HT1080 (cell line): Measurements from ENCODE around the gene CAD. TPM values are rescaled to one million over a fixed set of nuclear protein-coding genes. Genes with fewer than 3 reads are reported as not detected.

Experiments used
- DNase-seq: peaks from one replicate; pipeline ENCODE4 v3.0.0-alpha.2; 2015; ENCODE audit warnings: low read depth
- total RNA-seq: library from RNA; depleted of rRNA; stranded (reverse); fragments of >200 nt; shearing (Covaris generic); gene quantifications from 2 replicates; pipeline ENCODE4 v1.2.3, GENCODE V29; 2014

CAD gene
- total RNA-seq, 1 experiment from 2014 or later: 52.9 TPM

DNA sequence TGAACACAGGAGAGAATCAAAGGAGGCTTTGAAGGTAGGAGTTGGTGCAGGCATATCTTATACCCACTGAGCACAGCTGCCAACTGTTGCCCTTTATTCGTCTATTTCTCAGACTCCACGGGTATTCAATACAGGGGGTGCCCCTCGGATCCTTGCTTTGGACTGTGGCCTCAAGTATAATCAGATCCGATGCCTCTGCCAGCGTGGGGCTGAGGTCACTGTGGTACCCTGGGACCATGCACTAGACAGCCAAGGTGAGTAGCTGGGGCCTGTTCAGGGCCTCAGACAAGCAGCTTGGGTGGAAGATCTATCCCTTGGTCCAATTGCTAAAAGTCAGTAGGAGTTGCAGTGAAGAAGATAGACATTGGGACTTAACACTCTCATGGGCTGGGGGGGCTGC lies 5.2 kb downstream of the CAD start:
- DNase-seq: no peak

DNA sequence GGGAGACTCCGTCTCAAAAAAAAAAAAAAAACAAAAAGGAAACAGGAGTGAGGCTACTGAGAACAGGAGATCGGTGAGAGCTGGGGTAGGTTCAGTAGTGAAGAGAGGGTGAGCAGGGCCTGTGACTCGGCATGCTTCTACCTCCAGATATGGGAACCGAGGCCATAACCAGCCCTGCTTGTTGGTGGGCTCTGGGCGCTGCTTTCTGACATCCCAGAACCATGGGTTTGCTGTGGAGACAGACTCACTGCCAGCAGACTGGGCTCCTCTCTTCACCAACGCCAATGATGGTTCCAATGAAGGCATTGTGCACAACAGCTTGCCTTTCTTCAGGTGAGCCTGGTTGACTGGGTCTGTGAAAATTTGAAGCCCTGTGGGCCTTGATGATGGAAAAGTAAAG lies 6.2 kb downstream of the CAD start:
- DNase-seq: no peak

DNA sequence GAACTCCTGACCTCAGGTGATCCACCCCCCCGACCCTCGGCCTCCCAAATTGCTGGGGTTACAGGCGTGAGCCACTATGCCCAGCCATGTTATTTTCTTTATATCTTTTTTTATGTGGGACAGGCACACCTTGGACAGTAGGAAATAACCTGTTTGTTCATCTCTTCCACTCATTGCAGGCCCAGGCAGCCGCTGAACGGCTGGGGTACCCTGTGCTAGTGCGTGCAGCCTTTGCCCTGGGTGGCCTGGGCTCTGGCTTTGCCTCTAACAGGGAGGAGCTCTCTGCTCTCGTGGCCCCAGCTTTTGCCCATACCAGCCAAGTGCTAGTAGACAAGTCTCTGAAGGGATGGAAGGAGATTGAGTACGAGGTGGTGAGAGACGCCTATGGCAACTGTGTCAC lies 8.4 kb downstream of the CAD start:
- DNase-seq: no peak

DNA sequence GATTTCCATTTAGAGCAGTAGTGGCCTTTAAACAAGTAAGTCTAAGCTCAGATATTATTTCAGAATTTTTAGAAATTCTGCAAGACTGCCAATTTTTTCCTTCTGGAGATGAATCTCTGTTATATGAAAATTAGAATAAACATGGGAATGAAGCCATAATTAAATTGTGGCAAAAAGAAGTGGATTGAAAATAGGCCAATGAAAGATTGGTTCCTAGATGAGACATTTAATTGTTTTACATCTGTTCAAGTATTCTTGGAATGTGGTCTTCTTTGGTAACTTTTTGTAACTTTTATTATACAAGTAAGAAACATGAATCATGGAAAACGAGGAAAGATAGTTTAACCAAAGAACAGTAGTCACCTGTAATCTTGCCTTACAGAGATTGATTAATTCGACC lies 10.3 kb downstream of the CAD start:
- no peak for DNase-seq

DNA sequence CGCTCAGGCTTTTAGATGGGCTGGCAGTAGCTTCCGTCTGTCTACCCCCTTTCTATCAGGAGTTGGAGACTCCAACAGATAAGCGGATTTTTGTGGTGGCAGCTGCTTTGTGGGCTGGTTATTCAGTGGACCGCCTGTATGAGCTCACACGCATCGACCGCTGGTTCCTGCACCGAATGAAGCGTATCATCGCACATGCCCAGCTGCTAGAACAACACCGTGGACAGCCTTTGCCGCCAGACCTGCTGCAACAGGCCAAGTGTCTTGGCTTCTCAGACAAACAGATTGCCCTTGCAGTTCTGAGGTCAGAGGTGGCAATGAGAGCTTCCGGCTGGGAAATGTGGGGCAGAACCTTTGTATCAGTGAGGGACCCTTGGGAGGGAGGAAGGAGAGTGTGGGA lies 14.8 kb downstream of the CAD start:
- DNase-seq: no peak

DNA sequence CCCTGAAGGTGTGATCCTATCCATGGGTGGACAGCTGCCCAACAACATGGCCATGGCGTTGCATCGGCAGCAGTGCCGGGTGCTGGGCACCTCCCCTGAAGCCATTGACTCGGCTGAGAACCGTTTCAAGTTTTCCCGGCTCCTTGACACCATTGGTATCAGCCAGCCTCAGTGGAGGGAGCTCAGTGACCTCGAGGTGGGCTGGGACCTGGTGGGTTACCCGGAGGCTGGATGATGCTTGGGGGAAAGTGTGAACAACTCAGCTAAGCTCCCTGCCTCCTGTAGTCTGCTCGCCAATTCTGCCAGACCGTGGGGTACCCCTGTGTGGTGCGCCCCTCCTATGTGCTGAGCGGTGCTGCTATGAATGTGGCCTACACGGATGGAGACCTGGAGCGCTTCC lies 16.2 kb downstream of the CAD start:
- DNase-seq: no peak

DNA sequence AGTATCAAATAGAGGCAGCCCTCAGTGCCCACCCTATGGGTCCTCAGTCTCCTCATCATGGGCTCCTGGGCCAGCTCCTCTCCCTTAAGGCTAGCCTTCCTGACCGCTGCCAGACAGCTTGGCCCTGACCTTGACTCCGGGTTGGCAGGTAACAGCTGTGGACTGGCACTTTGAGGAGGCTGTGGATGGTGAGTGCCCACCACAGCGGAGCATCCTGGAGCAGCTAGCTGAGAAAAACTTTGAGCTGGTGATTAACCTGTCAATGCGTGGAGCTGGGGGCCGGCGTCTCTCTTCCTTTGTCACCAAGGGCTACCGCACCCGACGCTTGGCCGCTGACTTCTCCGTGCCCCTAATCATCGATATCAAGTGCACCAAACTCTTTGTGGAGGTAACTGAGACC lies 19.0 kb downstream of the CAD start:
- no peak for DNase-seq

DNA sequence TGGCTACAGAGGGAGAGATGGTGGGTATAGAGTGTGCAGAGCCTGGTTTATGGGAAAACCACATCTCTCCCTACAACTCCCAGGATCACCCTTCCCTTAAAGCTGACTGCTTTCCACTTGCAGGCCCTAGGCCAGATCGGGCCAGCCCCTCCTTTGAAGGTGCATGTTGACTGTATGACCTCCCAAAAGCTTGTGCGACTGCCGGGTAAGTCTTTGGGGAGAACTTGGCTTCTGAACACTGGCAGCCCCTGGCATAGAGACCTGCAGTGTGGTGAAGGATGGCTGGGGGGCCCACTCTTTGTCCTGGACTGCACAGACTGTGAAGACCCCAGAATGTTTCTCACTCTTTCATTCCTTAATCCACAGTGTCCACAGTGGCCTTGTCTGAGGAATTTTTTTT lies 19.5 kb downstream of the CAD start:
- no peak for DNase-seq

DNA sequence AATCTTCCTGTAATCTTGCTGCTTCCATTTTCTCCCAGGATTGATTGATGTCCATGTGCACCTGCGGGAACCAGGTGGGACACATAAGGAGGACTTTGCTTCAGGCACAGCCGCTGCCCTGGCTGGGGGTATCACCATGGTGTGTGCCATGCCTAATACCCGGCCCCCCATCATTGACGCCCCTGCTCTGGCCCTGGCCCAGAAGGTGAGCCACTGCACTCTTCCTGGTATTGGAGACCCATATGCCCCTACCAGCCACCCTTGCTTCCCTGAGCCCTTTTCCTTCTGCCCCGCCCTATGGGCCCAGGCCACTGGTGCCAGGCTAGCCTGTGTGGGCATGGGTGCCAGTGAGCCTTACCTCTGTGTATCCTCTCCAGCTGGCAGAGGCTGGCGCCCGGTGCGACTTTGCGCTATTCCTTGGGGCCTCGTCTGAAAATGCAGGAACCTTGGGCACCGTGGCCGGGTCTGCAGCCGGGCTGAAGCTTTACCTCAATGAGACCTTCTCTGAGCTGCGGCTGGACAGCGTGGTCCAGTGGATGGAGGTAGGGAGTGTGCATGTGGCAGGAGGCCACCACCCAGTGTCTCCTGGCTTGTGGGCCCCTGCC lies 20.3 kb downstream of the CAD start:
- DNase-seq: no peak

DNA sequence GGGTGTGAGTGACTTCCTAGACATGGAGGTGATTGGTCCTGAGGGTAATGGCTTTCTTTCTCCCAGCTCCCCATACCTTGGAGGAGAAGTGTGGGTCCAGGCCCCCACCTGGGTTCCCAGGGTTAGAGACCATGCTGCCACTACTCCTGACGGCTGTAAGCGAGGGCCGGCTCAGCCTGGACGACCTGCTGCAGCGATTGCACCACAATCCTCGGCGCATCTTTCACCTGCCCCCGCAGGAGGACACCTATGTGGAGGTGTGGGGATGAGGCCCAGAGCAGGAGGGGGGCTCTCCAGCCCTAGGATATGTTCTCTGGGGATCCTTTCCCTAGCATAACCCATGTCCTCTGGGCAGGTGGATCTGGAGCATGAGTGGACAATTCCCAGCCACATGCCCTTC lies 21.8 kb downstream of the CAD start:
- no peak for DNase-seq

DNA sequence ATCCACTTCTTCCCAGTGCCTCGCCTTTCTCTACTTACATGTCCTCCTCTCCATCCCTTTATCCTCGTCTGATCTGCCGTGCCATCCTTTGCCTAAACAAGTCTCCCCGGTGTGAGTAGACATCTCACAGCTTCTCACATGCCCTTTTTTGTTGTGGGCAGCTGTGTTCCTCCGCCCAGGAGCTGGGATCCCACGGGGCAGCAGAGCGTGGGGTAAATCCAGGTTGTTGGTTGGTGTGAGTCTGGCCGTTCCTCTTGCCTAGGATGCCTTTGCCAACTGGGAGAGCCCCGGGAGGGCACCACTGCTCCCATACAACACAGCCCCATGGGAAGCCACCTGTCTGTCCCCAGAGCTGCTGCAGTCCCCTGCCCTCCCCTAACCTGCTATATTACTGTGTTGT lies 23.2 kb downstream of the CAD start:
- no peak for DNase-seq

DNA sequence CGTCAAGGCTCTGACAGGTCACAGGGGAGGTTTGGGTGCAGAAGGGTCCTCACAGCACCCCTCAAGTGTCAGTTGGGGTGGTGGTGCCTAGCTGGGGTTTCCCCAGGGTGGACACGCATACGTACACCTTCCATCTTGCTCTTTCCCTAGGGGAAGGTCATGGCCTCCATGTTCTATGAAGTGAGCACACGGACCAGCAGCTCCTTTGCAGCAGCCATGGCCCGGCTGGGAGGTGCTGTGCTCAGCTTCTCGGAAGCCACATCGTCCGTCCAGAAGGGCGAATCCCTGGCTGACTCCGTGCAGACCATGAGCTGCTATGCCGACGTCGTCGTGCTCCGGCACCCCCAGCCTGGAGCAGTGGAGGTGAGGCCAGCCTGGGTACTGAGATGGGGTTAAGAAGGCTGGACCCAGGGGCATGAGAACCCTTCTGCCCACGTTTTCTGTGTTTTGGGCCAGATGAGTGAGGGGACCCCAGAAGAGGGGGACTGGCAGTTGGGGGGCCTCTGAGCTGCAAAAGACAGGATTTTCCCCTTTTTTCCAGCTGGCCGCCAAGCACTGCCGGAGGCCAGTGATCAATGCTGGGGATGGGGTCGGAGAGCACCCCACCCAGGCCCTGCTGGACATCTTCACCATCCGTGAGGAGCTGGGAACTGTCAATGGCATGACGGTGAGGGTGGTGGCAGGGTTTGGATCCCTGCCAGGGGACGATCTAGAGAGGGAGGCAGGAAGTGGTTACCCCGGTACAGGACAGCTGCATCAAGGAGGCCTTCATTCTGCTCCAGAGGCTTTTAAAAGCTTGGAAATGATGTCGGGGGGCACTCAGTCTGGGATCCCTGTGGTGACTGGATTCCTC lies 24.8 kb downstream of the CAD start:
- no peak for DNase-seq

DNA sequence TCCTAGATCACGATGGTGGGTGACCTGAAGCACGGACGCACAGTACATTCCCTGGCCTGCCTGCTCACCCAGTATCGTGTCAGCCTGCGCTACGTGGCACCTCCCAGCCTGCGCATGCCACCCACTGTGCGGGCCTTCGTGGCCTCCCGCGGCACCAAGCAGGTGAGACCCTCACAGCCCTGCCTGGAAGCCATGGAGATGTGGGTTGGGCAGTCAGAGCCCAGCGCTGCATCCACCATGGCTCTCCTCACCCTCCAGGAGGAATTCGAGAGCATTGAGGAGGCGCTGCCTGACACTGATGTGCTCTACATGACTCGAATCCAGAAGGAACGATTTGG lies 25.4 kb downstream of the CAD start:
- DNase-seq: no peak

DNA sequence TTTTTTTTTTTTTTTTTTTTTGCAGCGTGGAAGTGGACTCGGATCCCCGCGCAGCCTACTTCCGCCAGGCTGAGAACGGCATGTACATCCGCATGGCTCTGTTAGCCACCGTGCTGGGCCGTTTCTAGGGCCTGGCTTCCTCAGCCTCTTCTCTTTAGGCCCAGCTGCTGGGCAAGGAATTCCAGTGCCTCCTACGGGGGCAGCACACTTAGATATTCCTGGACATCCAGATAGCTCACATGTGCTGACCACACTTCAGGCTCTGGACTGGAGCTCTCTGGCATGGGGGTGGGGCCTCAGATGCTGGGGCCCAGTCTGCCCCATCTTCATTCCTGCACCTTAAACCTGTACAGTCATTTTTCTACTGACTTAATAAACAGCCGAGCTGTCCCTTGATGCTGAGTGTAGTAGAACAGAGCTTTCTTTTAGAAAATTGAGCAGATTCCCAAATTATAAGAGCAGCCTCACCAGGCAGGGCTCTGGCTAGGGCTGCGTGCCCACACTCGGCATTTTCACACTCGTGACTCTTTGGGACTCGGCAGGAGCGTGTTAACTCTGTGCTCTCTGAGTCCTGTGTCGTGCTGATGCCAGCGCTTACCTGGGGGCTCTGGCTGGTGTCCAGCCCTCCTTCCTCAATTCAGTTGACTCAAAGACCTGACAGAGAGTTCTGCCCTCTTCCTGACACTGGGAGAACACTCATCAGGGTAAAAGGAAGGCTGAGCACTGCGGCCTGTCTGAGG lies 26.4 kb downstream of the CAD start:
- DNase-seq: no peak

DNA sequence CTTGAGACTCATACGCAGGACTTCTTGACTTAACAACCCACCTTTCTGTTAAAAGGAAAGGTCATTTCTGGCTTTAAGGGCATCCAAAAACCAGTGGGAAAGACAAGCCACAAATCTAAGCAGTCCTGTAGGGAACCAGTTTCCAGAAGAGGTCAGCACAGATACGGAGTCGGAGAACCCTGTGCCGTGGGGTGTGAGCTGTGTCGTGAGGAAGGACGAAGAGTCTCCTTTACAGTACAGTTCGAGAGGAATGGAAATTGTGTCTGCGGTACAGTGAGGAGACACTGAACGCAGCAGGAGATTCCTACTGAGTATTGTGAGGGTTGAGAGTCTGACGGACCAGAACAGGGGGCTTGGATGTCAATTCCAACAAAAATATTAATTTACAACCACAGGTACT lies 27.9 kb downstream of the CAD start:
- no peak for DNase-seq

DNA sequence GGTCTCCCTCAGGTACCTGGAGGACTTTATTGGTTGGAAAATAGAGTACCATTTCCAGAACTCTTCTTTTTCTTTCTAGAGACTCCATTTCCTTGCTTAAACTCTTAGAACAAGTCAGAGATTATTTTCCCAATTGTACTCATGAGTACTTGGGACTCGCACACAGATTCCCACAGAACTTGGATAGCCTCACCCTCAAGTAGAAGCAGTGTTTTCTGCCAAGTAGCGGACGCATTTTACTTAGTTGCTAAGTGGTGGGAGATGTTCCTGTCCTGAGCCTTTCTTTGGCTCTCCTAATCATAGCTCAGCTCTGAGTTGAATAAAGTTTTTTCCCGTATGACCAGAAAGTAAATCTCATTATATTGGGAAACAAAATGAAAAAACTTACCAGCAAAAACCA lies 28.5 kb downstream of the CAD start:
- no peak for DNase-seq

DNA sequence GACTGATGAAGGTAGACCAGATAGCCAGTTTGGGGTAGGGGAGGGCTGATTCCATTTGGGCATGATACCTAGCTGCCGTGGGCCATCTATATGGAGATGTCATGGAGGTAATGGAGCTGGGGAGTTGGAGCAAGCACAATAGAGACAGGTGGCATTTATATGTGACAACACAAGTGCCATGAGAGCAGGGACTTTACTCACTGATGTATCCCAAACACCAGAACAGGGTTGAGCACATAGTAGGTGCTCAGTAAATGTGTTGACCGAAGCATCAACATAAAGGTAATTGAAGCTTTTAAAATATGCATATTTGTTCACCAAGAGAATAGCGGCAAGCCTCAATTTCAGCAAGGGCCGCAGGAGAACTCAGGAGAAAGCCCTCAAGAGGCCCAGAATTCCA lies 30.7 kb downstream of the CAD start:
- DNase-seq: no peak

DNA sequence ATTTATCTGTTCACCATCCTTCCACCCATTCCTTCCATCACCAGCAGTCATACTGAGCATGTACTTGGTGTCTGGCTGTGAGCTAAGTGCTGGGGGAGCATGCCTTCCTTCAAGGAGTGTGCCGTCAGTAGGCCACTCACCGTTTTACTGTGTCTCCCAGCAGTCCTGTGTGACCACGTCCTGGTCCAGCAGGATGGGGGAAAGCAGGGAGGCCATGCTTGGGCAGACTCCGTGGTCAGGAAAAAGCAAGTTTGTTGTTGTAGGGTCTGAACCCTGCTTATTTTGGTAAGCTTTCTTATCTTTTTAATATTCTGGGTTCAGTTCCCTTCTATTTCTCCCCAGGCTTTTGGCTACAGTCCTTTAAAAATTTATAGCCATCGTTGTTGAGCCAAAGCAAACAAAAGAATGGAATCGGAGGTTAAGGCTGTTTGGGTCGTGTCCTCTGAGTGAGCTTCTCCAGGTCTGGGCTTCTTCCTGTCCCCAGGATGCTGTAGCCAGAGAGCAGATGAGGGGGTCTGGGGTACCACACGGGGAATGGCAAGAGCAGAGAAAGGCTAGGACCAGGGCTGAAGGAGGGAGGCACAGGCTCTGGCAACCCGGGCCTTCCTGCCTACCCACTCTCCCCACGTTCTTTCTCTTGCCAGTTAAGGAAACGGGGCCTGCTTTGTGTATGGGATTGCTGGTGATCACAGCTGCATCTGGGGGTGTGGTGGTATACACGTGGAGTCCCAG lies 32.2 kb downstream of the CAD start:
- no peak for DNase-seq

DNA sequence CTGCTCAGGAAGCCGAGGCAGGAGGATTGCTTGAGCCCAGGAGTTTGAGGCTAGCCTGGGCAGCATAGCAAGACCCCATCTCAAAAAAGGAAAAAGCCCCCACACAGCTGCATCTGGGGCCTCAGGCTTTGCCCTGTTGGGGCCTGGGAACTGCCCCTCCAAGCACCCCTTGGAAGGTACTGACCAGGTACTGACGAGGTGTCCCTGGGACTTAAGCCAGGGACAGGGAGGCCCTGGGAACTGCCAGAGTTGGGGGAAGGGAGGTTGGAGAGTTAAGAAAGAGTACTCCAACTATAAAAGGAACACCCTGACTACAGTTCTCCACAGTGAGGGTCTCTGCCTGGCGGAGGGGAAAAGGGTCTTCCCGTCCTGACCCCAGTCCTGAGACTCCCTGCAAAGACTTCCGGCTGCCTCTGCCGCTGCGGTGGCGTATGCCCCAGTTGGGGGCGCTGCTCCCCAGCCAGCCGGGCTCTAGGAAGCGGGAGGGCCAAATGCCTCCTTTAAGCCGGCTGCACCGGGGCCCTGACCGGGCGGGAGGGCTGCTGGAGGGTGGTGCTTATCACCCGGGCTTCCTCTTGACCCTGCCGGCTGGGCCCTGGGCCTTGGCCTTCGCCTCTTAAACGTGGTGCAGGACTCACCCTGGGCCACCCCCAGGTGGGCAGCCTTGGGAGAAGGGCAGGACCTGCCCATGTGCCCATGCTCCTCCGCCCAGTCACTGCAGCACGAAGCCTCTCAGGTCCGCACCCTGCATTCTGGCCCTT lies 32.9 kb downstream of the CAD start:
- DNase-seq: peak; percentile 33

DNA sequence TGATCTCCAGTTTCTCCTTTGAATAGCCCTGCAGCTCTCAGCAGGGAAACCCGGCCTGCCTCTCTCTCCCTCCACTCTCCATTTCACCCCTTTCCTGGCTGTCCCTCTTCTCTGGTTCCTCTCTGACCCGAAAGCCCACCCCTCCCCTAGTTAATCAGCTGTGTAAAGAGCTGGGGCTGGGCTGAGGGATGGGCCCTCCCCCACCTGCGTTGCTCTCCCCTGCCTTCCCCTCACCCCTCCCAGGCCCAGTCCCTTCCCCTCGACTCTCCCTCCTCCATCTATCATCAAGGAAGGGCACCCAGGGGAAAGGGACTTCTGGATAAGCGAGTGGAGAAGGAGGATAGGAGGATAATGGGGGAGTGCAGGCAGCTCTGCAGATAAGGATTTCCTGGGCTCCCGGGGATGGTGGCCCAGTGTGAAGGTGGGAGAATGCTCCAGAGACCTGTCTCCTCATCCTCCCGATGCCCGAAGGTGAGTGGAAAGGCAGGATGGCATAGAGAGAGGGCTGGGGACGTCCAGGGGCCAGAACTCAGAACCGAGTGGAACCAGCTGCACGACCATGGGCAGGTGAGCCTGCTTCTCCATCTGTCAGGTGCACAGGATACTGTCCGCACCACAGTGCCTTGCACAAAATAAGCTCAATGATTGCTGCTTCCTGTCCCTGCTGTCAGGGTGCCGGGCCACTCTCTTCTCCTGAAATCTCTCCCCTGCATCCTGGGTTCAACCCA lies 33.6 kb downstream of the CAD start:
- DNase-seq: no peak

DNA sequence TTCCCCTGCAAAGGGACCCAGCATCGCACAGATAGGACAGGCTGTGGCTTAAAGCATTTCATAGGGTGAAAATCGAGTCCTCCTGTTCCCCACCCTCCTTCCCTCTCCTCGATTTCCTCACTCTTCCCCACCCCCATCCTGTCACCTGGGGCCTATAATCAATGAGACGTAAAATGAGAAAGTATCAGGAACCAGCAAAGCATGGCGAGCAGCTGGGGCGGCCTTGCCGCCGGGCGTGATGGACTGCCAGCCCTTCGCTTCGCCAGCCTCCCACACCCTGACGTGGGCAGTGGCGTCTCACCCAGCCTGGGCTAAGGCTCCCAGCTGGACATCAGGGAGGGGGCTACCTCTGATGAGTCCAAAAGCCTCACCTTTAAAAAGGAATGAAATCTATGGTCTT lies 34.6 kb downstream of the CAD start:
- DNase-seq: no peak
